ENCODE data around the gene PARD3B. TPM values are rescaled to one million over a fixed set of nuclear protein-coding genes. Genes with fewer than 3 reads are reported as not detected.

The PARD3B gene
- total and polyA plus RNA-seq, 7 donors: 0.42 to 6.0 (median 4.8) TPM

- intact Hi-C loops (cut with DNase I): no loop called here
- H3K4me3 ChIP-seq: no peak overlapping the region
- ATAC-seq (no peak), DNase-seq (no peak)
- no peaks in the 10 kb centered on the region for H3K27me3 ChIP-seq (ENCODE audit: insufficient read depth in 3 of 3, low read length in 2 of 3)
- H3K9me3 ChIP-seq: no peaks in the 10 kb centered on the region
- H3K27ac ChIP-seq: no peak overlapping the region
- TF ChIP-seq CTCF (IDR thresholded peaks at IDR 0.05): no peak
- WGBS, 3 donors: 94 to 97% (median 96%) methylated on average over 2 of the region's 2 CpGs
- no peaks in the 10 kb centered on the region for H3K4me1 ChIP-seq
- H3K36me3 ChIP-seq (ENCODE audit: insufficient read depth in 1 of 2, low read depth in 1 of 2): no peaks in the 10 kb centered on the region
Measured at GRCh38 chr2:205428811-205429210, 883.5 kb downstream of the PARD3B start.

- whole genome bisulfite sequencing, 3 donors: 88 to 95% (median 92%) methylated on average over 4 of the region's 4 CpGs
Measured at GRCh38 chr2:205435970-205436369, 890.7 kb downstream of the PARD3B start.

GRCh38 chr2:205438241-205438640 lies 893.0 kb downstream of the PARD3B start:
- Histone ChIP-seq H3K27me3 (ENCODE audit: insufficient read depth in 3 of 3, low read length in 2 of 3) (no peaks in the 10 kb centered on the region), H3K9me3 (peaks cover 4% of the 10 kb centered on the region), H3K36me3 (ENCODE audit: insufficient read depth in 1 of 2, low read depth in 1 of 2) (no peaks in the 10 kb centered on the region), H3K4me3 (no peak overlapping the region), H3K27ac (no peak overlapping the region), H3K4me1 (no peaks in the 10 kb centered on the region)
- ATAC-seq: no peak
- no peak for TF ChIP-seq CTCF (IDR thresholded peaks at IDR 0.05)
- 73 to 82% (median 75%) methylated on average over 2 of the region's 2 CpGs for WGBS, 3 donors
- intact Hi-C loops (cut with DNase I): no loop called here
- no peak for DNase-seq

More at GRCh38 chr2:205435970-205436369, 890.7 kb downstream of the PARD3B start:
- no peak for DNase-seq
- Histone ChIP-seq H3K36me3 (ENCODE audit: insufficient read depth in 1 of 2, low read depth in 1 of 2) (no peaks in the 10 kb centered on the region), H3K4me1 (no peaks in the 10 kb centered on the region), H3K27me3 (ENCODE audit: insufficient read depth in 3 of 3, low read length in 2 of 3) (no peaks in the 10 kb centered on the region), H3K9me3 (peaks cover 4% of the 10 kb centered on the region), H3K27ac (no peak overlapping the region), H3K4me3 (no peak overlapping the region)
- intact Hi-C loops (cut with DNase I): no loop called here
- TF ChIP-seq CTCF (IDR thresholded peaks at IDR 0.05): no peak
- ATAC-seq: no peak

GRCh38 chr2:205439621-205440020 lies 894.3 kb downstream of the PARD3B start:
- Histone ChIP-seq H3K9me3 (peaks cover 4% of the 10 kb centered on the region), H3K27ac (no peak overlapping the region), H3K4me3 (no peak overlapping the region), H3K36me3 (ENCODE audit: insufficient read depth in 1 of 2, low read depth in 1 of 2) (no peaks in the 10 kb centered on the region), H3K4me1 (no peaks in the 10 kb centered on the region), H3K27me3 (ENCODE audit: insufficient read depth in 3 of 3, low read length in 2 of 3) (no peaks in the 10 kb centered on the region)
- no peak for DNase-seq
- intact Hi-C loops (cut with DNase I): no loop called here
- no peak for TF ChIP-seq CTCF (IDR thresholded peaks at IDR 0.05)
- 81 to 84% (median 83%) methylated on average over 2 of the region's 2 CpGs for WGBS, 3 donors
- no peak for ATAC-seq

GRCh38 chr2:205441524-205441923 lies 896.2 kb downstream of the PARD3B start:
- DNase-seq: no peak
- intact Hi-C loops (cut with DNase I): no loop called here
- H3K27ac ChIP-seq: no peak overlapping the region
- H3K4me1 ChIP-seq: no peaks in the 10 kb centered on the region
- H3K9me3 ChIP-seq: no peaks in the 10 kb centered on the region
- TF ChIP-seq CTCF (IDR thresholded peaks at IDR 0.05): no peak
- no peaks in the 10 kb centered on the region for H3K27me3 ChIP-seq (ENCODE audit: insufficient read depth in 3 of 3, low read length in 2 of 3)
- H3K4me3 ChIP-seq: no peak overlapping the region
- no peaks in the 10 kb centered on the region for H3K36me3 ChIP-seq (ENCODE audit: insufficient read depth in 1 of 2, low read depth in 1 of 2)
- no peak for ATAC-seq
